AG04449 (cell line): ENCODE measurements around the gene NDST3.
A peak's percentile ranks its signal among the peaks of the same experiment; 100 is the strongest.

Experiments
- CTCF ChIA-PET: fragments of 350-600 bp; formaldehyde crosslinking; extraction: SDS; loops from one replicate; lab custom pipeline; 2021; ENCODE audit warnings: antibody characterized with exemption; lab: Yijun Ruan, JAX
- POLR2A ChIA-PET: fragments of 400-600, 350-600 bp; formaldehyde crosslinking; extraction: SDS; loops from one replicate; lab custom pipeline; 2020; ENCODE audit warnings: antibody characterized with exemption, inconsistent platforms; lab: Yijun Ruan, JAX
- DNase-seq: peaks from one replicate; pipeline ENCODE4 v3.0.0-alpha.2; 2010; ENCODE audit warnings: low read depth, low spot score
- H3K4me3 ChIP-seq: 2 replicates; pipeline ENCODE4 v1.5.1; 2011; ENCODE audit warnings: low read depth, mild to moderate bottlenecking, control low read depth, low read length
- TF ChIP-seq, protein P1 (sequence below): IDR thresholded peaks from one replicate; pipeline ENCODE4 v1.5.1; 2011; ENCODE audit warnings: mild to moderate bottlenecking, moderate library complexity, low read length, control low read depth, inconsistent platforms; ENCODE audit not compliant: insufficient read depth; ENCODE audit errors: missing control alignments

Gene NDST3

DNA sequence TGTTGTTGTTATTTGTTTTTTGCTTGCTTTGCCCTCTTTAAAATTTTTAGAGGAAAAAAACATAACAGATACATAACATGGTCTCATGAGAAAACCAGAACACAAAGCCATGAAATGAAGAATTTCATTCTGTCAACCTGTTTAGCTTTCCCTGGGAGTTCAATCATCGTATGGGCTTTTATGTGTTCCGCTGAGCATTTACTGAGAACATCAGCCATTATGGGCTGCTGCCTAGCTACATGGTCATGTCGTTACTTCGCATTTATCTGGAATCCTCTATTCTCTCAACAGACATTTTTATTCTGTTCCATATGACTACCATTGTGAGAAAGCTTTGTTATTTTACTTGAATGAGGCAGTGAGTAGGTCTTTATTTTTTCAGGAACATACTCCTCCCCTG lies 51.4 kb downstream of the NDST3 start:
- TF ChIP-seq, protein P1, sequence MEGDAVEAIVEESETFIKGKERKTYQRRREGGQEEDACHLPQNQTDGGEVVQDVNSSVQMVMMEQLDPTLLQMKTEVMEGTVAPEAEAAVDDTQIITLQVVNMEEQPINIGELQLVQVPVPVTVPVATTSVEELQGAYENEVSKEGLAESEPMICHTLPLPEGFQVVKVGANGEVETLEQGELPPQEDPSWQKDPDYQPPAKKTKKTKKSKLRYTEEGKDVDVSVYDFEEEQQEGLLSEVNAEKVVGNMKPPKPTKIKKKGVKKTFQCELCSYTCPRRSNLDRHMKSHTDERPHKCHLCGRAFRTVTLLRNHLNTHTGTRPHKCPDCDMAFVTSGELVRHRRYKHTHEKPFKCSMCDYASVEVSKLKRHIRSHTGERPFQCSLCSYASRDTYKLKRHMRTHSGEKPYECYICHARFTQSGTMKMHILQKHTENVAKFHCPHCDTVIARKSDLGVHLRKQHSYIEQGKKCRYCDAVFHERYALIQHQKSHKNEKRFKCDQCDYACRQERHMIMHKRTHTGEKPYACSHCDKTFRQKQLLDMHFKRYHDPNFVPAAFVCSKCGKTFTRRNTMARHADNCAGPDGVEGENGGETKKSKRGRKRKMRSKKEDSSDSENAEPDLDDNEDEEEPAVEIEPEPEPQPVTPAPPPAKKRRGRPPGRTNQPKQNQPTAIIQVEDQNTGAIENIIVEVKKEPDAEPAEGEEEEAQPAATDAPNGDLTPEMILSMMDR: no peak
- ChIA-PET CTCF (interaction anchor here (1.3 to 3.8 kb wide), 2 partner anchors 8 to 139 kb away, joined by 7 to 27 read pairs; no protein-coding TSS in a partner anchor), POLR2A (no interaction called here)
- no peak overlapping the region for H3K4me3 ChIP-seq
- no peak for DNase-seq

DNA sequence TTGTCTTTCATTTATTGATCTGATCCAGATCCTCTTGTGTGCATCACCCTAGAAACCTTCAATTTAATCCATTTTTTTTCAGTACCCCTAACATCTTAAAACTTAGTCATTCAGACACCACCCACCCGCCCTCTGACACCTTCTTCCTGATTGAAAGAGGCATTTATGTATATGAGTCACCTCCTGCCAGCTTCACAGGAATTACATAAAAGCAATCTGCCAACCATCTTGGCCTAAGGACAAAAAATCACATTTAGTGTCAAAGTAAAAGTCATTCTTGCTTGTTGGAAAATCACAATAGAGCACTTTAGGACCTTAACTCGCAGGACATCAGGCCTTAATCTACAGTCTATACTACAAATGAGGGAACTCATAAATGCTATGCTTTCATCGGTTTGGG lies 52.1 kb downstream of the NDST3 start:
- TF ChIP-seq, protein P1: no peak

DNA sequence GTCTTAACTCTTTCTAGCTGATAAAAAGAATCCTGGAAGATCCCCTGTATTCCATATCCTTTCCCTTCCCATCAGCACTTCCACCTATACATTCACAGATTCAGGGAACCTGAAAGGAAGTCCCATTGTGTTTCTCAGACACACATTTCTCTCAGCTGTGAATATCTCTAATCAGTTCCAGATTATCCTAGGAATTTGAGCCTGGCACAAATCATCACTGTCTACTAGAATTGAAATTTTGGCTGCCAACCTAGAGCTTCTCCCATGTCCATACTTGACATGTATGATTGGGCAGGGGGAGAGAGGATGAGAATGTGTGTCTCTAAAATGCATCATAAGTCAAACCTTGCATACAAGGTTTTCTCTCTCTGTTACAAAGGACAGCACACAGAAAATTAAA lies 53.1 kb downstream of the NDST3 start:
- CTCF ChIA-PET: interaction anchor here (0.9 to 3.8 kb wide), 5 partner anchors 10 to 183 kb away, joined by 3 to 27 read pairs (median 4); no protein-coding TSS in a partner anchor
- DNase-seq: no peak
- no peak overlapping the region for H3K4me3 ChIP-seq
- POLR2A ChIA-PET: no interaction called here
- TF ChIP-seq, protein P1: no peak

More for the DNA sequence above, 52.1 kb downstream of the NDST3 start:
- ChIA-PET POLR2A (no interaction called here), CTCF (interaction anchor here (0.9 to 3.8 kb wide), 3 partner anchors 9 to 184 kb away, joined by 3 to 27 read pairs (median 7); no protein-coding TSS in a partner anchor)
- DNase-seq: peak; percentile 10
- no peak overlapping the region for H3K4me3 ChIP-seq

DNA sequence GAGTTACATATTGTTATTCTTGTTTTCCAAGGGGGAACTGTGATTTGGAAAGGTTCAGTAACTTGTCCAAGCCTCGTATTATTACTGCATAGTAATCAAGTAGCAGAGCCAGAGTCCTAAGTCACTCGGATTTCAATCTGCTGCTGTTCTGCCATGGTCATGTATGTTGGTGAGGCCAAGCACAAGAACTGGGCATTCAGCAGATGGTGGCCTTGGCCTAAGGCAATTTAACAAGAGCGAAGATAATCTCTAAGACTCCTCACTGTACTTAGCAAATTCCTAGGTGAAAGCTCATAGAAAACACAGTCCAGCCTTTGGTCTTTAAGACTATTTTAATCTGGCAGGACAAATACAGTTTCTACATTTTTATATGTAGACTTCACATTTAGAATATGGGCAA lies 64.8 kb downstream of the NDST3 start:
- ChIA-PET POLR2A (no interaction called here), CTCF (interaction anchor here (1.1 kb wide), 1 partner anchor 124 kb away, joined by 3 read pairs; no protein-coding TSS in a partner anchor)
- TF ChIP-seq, protein P1: no peak
- no peak for DNase-seq
- H3K4me3 ChIP-seq: no peak overlapping the region

DNA sequence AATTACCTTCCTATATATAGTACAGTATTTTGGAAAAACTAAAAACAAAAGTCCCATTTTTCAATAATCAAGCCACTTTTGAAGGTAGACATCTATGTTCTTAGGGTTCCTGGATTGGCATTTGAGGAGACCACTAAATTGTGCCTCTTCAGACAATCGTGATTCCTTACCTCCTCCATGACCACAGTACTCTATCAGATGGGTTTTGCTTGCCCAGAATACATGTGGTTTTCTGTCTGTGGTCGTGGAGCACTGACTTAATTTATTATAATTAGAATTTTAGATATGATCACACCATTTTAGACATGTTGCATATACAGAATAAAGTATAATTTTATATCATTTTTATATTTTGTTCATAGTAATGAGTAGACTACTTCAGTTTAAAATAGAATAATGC lies 67.9 kb downstream of the NDST3 start:
- TF ChIP-seq, protein P1: no peak
- H3K4me3 ChIP-seq: no peak overlapping the region
- no peak for DNase-seq
- ChIA-PET POLR2A (no interaction called here), CTCF (no interaction called here)

DNA sequence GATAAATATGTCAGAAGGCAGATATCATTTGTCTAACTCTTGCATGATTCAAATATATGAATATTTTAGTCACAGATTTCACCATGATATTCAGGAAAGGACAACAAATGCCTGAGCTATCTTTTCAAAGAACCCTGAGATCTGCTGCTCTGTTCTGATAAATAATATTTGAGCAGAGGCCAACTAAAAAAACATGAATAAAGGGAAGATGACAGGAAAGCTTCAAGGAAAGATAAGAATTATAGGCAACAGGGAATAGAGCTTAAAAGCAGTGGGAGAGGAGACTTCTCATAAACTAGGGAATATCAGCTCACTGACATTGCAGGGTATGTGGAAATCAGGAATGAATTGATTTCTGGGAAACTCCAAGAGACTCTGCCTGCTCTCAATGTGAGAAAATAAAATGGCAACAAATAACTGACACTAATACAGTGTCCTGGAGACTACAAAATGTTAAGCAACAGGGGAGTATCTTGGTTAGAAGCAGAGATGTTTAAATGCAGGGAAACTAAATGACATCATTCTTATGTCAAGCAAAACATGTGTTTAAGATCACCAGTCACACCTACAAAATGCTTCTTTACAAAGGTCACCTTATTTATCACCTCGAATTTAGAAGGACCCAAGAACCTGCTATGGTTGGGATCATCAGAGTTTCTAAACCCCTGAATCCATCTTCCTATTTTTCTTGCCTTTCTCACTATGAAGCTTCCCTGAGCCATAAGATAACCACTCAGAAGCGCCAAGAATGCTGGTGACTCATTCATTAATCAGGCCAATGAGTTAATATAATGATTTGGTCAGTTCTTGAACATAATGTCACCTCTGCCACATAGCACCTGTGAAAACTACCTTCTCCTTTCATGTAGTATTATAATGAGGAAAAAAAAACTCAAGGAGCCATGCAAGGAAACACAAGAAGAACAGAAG lies 78.1 kb downstream of the NDST3 start:
- H3K4me3 ChIP-seq: no peak overlapping the region
- ChIA-PET POLR2A (no interaction called here), CTCF (no interaction called here)
- DNase-seq: no peak
- TF ChIP-seq, protein P1: no peak
